GM23338 (cell line): Measurements from ENCODE around the gene MEF2A. TPM values are rescaled to one million over a fixed set of nuclear protein-coding genes. Genes with fewer than 3 reads are reported as not detected.

ENCODE experiments used
- ATAC-seq: fragments of 200-7000 bp; cut with Tn5 transposase; 3 replicates; pipeline ENCODE4 v1.9.1; 2020
- DNase-seq: peaks from one replicate; pipeline ENCODE4 v3.0.0-alpha.2; 2015; ENCODE audit warnings: low spot score
- H2AFZ ChIP-seq: fragments of 200-600 bp; sonication (generic); 2 replicates; pipeline ENCODE4 v1.8.0; 2016; ENCODE audit warnings: antibody characterized with exemption, mild to moderate bottlenecking, moderate library complexity
- H3F3A ChIP-seq: fragments of 200-600 bp; sonication (generic); replicated peaks from 2 replicates; pipeline ENCODE4 v1.8.0; 2017; ENCODE audit warnings: antibody characterized with exemption, mixed run types, low read depth
- H3K27ac ChIP-seq: fragments of 200-600 bp; sonication (generic); 2 replicates; pipeline ENCODE4 v1.6.1; 2016; ENCODE audit warnings: low read depth
- H3K27me3 ChIP-seq: fragments of 200-600 bp; sonication (generic); 2 replicates; pipeline ENCODE4 v1.8.0; 2016; ENCODE audit warnings: mild to moderate bottlenecking, mixed run types, moderate library complexity; ENCODE audit not compliant: insufficient read depth
- H3K36me3 ChIP-seq: fragments of 200-600 bp; sonication (generic); 2 replicates; pipeline ENCODE4 v1.8.0; 2016; ENCODE audit warnings: mild to moderate bottlenecking; ENCODE audit not compliant: insufficient read depth
- H3K4me1 ChIP-seq: fragments of 200-600 bp; sonication (generic); 2 replicates; pipeline ENCODE4 v1.8.0; 2016; ENCODE audit warnings: mild to moderate bottlenecking, moderate library complexity; ENCODE audit not compliant: insufficient read depth
- H3K4me2 ChIP-seq: fragments of 200-600 bp; sonication (generic); 2 replicates; pipeline ENCODE4 v1.7.1; 2017; ENCODE audit warnings: mixed run types
- H3K4me3 ChIP-seq: fragments of 200-600 bp; sonication (generic); 2 replicates; pipeline ENCODE4 v1.6.1; 2016; ENCODE audit warnings: mixed run types
- H3K79me2 ChIP-seq: fragments of 200-600 bp; sonication (generic); replicated peaks from 2 replicates; pipeline ENCODE4 v1.8.0; 2017; ENCODE audit warnings: mild to moderate bottlenecking; ENCODE audit not compliant: insufficient read depth
- H3K9me2 ChIP-seq: fragments of 200-600 bp; sonication (generic); 2 replicates; pipeline ENCODE4 v1.8.0; 2017; ENCODE audit not compliant: insufficient read depth
- H4K20me1 ChIP-seq: fragments of 200-600 bp; sonication (generic); replicated peaks from 2 replicates; pipeline ENCODE4 v1.8.0; 2017; ENCODE audit warnings: mild to moderate bottlenecking; ENCODE audit not compliant: insufficient read depth
- H3K27ac Mint-ChIP-seq: 2 replicates; pipeline ENCODE4 v1.8.0; 2020; ENCODE audit warnings: inconsistent platforms, mild to moderate bottlenecking, moderate library complexity, mixed read lengths
- H3K27me3 Mint-ChIP-seq: 3 replicates; pipeline ENCODE4 v1.8.0; 2022; ENCODE audit warnings: low read depth, mild to moderate bottlenecking, moderate library complexity, mixed read lengths, inconsistent platforms; ENCODE audit not compliant: insufficient read depth, poor library complexity
- H3K36me3 Mint-ChIP-seq: 3 replicates; pipeline ENCODE4 v1.8.0; 2021; ENCODE audit warnings: low read depth, mild to moderate bottlenecking, inconsistent platforms, moderate library complexity, mixed read lengths
- H3K4me1 Mint-ChIP-seq: 3 replicates; pipeline ENCODE4 v1.8.0; 2020; ENCODE audit warnings: mild to moderate bottlenecking, inconsistent platforms, mixed read lengths
- H3K4me3 Mint-ChIP-seq: 3 replicates; pipeline ENCODE4 v1.8.0; 2021; ENCODE audit warnings: moderate library complexity, mild to moderate bottlenecking, inconsistent platforms, mixed read lengths
- H3K9me3 Mint-ChIP-seq: 3 replicates; pipeline ENCODE4 v1.8.0; 2020; ENCODE audit warnings: moderate library complexity, mild to moderate bottlenecking, inconsistent platforms, mixed read lengths
- CREB1 ChIP-seq: fragments of 250-450 bp; sonication (Bioruptor Pico); IDR thresholded peaks from 2 replicates; pipeline ENCODE4 v1.5.0; 2020; ENCODE audit warnings: low read depth, mild to moderate bottlenecking, moderate library complexity
- EZH2 ChIP-seq: fragments of 200-600 bp; sonication (generic); IDR thresholded peaks from one replicate; pipeline ENCODE4 v1.8.0; 2017; ENCODE audit warnings: antibody characterized with exemption, mild to moderate bottlenecking, low read depth; ENCODE audit not compliant: unreplicated experiment
- POLR2AphosphoS5 ChIP-seq: IDR thresholded peaks from 2 replicates; pipeline ENCODE4 v1.6.1; 2016; ENCODE audit warnings: antibody characterized with exemption, low read depth
- STAT1 ChIP-seq: IDR thresholded peaks from one replicate; pipeline ENCODE4 v1.6.1; 2016; ENCODE audit warnings: antibody characterized with exemption; ENCODE audit not compliant: unreplicated experiment
- ZNF114 ChIP-seq: fragments of 250-450 bp; sonication (Bioruptor Pico); IDR thresholded peaks from 2 replicates; pipeline ENCODE4 v1.5.0; 2020; ENCODE audit warnings: mild to moderate bottlenecking, moderate library complexity
- ZNF462 ChIP-seq: fragments of 250-450 bp; sonication (Bioruptor Pico); IDR thresholded peaks from 2 replicates; pipeline ENCODE4 v1.5.0; 2020; ENCODE audit warnings: mild to moderate bottlenecking, moderate library complexity
- polyA plus RNA-seq: library from polyadenylated mRNA; unstranded; fragments of >200 nt; fragmentation: Nextera tagmentation; extraction: Ambion mirVana; gene quantifications from 2 replicates; pipeline ENCODE4 v1.2.1, GENCODE V29; 2016
- total RNA-seq: library from RNA; depleted of rRNA; stranded (reverse); fragments of >200 nt; shearing (Covaris generic); gene quantifications from 2 replicates; pipeline ENCODE4 v1.2.3, GENCODE V29; 2014

The MEF2A gene
- total and polyA plus RNA-seq, 2 experiments from 2014 or later, result 20.3 to 42.3 TPM

- TF ChIP-seq ZNF462 (no peak), STAT1 (no peak), CREB1 (CRISPR knock-in tag) (no peak), EZH2 (no peak)
These were observed 196.5 kb downstream of the MEF2A start (continued) for GRCh38 chr15:99762288-99762687.

GRCh38 chr15:99763827-99764226 is 198.0 kb downstream of the MEF2A start:
- Histone ChIP-seq H3K27ac (no peak overlapping the region), H3K27me3 (no peaks in the 10 kb centered on the region), H3K4me1 (no peaks in the 10 kb centered on the region), H3F3A (no peaks in the 10 kb centered on the region), H2AFZ (no peak overlapping the region), H3K9me2 (no peaks in the 10 kb centered on the region), H3K36me3 (no peaks in the 10 kb centered on the region), H3K4me3 (no peak overlapping the region), H3K4me2 (no peak overlapping the region), H3K79me2 (no peaks in the 10 kb centered on the region), H4K20me1 (no peaks in the 10 kb centered on the region)
- ATAC-seq, result no peak
- Mint-ChIP-seq H3K36me3 (no peaks in the 10 kb centered on the region), H3K4me3 (no peak overlapping the region), H3K4me1 (no peaks in the 10 kb centered on the region), H3K9me3 (no peaks in the 10 kb centered on the region), H3K27ac (no peak overlapping the region), H3K27me3 (no peaks in the 10 kb centered on the region)
- DNase-seq, result no peak
- no peak for TF ChIP-seq POLR2AphosphoS5

GRCh38 chr15:99764522-99764921 is 198.7 kb downstream of the MEF2A start:
- Mint-ChIP-seq H3K9me3 (no peaks in the 10 kb centered on the region), H3K27me3 (no peaks in the 10 kb centered on the region), H3K36me3 (no peaks in the 10 kb centered on the region), H3K4me3 (no peak overlapping the region), H3K27ac (no peak overlapping the region), H3K4me1 (no peaks in the 10 kb centered on the region)
- no peak for ATAC-seq
- H3K9me2 ChIP-seq, result no peaks in the 10 kb centered on the region
- no peaks in the 10 kb centered on the region for H3K79me2 ChIP-seq
- 0 out of 2 replicates have a peak overlapping the region, but pooled peaks have one; percentile 4 for H2AFZ ChIP-seq
- no peaks in the 10 kb centered on the region for H3F3A ChIP-seq
- no peaks in the 10 kb centered on the region for H3K4me1 ChIP-seq
- no peaks in the 10 kb centered on the region for H3K27me3 ChIP-seq
- H3K27ac ChIP-seq, result no peak overlapping the region
- H3K4me3 ChIP-seq, result no peak overlapping the region
- no peaks in the 10 kb centered on the region for H3K36me3 ChIP-seq
- no peaks in the 10 kb centered on the region for H4K20me1 ChIP-seq
- no peak for DNase-seq
- no peak overlapping the region for H3K4me2 ChIP-seq
- TF ChIP-seq ZNF114, result no peak
- TF ChIP-seq ZNF462, result no peak
